Mesenchymal stem cell (in vitro differentiated cells and primary cell): ENCODE results near the gene BTBD3.

Experiments used
- DNase-seq: peaks from one replicate; pipeline ENCODE4 v3.0.0-alpha.2; 2013
- H2AFZ ChIP-seq: one replicate; pipeline ENCODE4 v1.6.1; 2013; ENCODE audit warnings: low read depth, mild to moderate bottlenecking, control low read depth, inconsistent platforms, low read length, moderate library complexity
- H2AK5ac ChIP-seq: 2 replicates; pipeline ENCODE4 v1.6.1; 2013; ENCODE audit warnings: low read length, moderate library complexity, mild to moderate bottlenecking, inconsistent platforms; ENCODE audit not compliant: severe bottlenecking
- H2BK120ac ChIP-seq: one replicate; pipeline ENCODE4 v1.6.1; 2013; ENCODE audit warnings: low read depth, mild to moderate bottlenecking, inconsistent platforms, low read length, moderate library complexity
- H2BK12ac ChIP-seq, 2 experiments: one replicate each; pipeline ENCODE4 v1.6.1; 2013; ENCODE audit warnings: inconsistent platforms in 2 of 2, low read length in 2 of 2, mild to moderate bottlenecking in 2 of 2, moderate library complexity in 2 of 2, control low read depth in 1 of 2
- H2BK15ac ChIP-seq: one replicate; pipeline ENCODE4 v1.6.1; 2013; ENCODE audit warnings: mild to moderate bottlenecking, low read depth, inconsistent platforms; ENCODE audit not compliant: poor library complexity, severe bottlenecking
- H2BK5ac ChIP-seq: 2 replicates; pipeline ENCODE4 v1.6.1; 2013; ENCODE audit warnings: low read depth, mild to moderate bottlenecking, low read length, control low read depth, inconsistent platforms; ENCODE audit not compliant: poor library complexity, severe bottlenecking
- H3K14ac ChIP-seq, 2 experiments: one replicate each; pipeline ENCODE4 v1.6.1; 2013; ENCODE audit warnings: inconsistent platforms in 2 of 2, low read length in 2 of 2, control low read depth in 1 of 2, mild to moderate bottlenecking in 1 of 2, moderate library complexity in 1 of 2
- H3K18ac ChIP-seq, 2 experiments: one replicate each; pipeline ENCODE4 v1.6.1; 2013; ENCODE audit warnings: inconsistent platforms in 2 of 2, low read length in 2 of 2, control low read depth in 1 of 2, low read depth in 1 of 2, mild to moderate bottlenecking in 1 of 2
- H3K23ac ChIP-seq, 2 experiments: one replicate each; pipeline ENCODE4 v1.6.1; 2013; ENCODE audit warnings: inconsistent platforms in 2 of 2, low read length in 2 of 2, mild to moderate bottlenecking in 2 of 2, moderate library complexity in 2 of 2, control low read depth in 1 of 2
- H3K27ac ChIP-seq: 2 replicates; pipeline ENCODE4 v1.5.1; 2013; ENCODE audit warnings: mild to moderate bottlenecking, moderate library complexity, low read length, control low read depth, inconsistent platforms; ENCODE audit not compliant: poor library complexity, severe bottlenecking
- H3K27me3 ChIP-seq, 2 experiments: 2 replicates each; pipeline versions ENCODE4 v1.6.1 to v1.7.0; 2013; ENCODE audit warnings: low read length in 2 of 2, mild to moderate bottlenecking in 2 of 2, moderate library complexity in 2 of 2, control low read depth in 1 of 2, inconsistent platforms in 1 of 2; ENCODE audit not compliant: control insufficient read depth in 1 of 2, insufficient read depth in 1 of 2
- H3K36me3 ChIP-seq, 2 experiments: 2 replicates each; pipeline versions ENCODE4 v1.6.1 to v1.7.0; 2013; ENCODE audit warnings: low read length in 2 of 2, control low read depth in 1 of 2, inconsistent platforms in 1 of 2, low read depth in 1 of 2, mild to moderate bottlenecking in 1 of 2; ENCODE audit not compliant: insufficient read depth in 2 of 2, control insufficient read depth in 1 of 2
- H3K4ac ChIP-seq, 2 experiments: one replicate each; pipeline ENCODE4 v1.6.1; 2013; ENCODE audit warnings: inconsistent platforms in 2 of 2, low read length in 2 of 2, mild to moderate bottlenecking in 2 of 2, moderate library complexity in 2 of 2, control low read depth in 1 of 2, low read depth in 1 of 2
- H3K4me1 ChIP-seq: 2 replicates; pipeline ENCODE4 v1.6.1; 2013; ENCODE audit warnings: low read depth, low read length, control low read depth; ENCODE audit not compliant: control insufficient read depth, insufficient read depth
- H3K4me2 ChIP-seq: 2 replicates; pipeline ENCODE4 v1.6.1; 2013; ENCODE audit warnings: low read length, mild to moderate bottlenecking, inconsistent platforms; ENCODE audit not compliant: poor library complexity, severe bottlenecking
- H3K4me3 ChIP-seq, 2 experiments: 2 replicates each; pipeline versions ENCODE4 v1.5.1 to v1.7.0; 2013; ENCODE audit warnings: low read length in 2 of 2, mild to moderate bottlenecking in 2 of 2, control low read depth in 1 of 2, low read depth in 1 of 2; ENCODE audit not compliant: insufficient read depth in 1 of 2
- H3K79me1 ChIP-seq: replicated peaks from 2 replicates; pipeline ENCODE4 v1.6.1; 2013; ENCODE audit warnings: mild to moderate bottlenecking, control low read depth, low read length, inconsistent platforms; ENCODE audit not compliant: poor library complexity, severe bottlenecking
- H3K9ac ChIP-seq: 2 replicates; pipeline ENCODE4 v1.7.0; 2013; ENCODE audit warnings: mild to moderate bottlenecking, low read length, moderate library complexity
- H3K9me3 ChIP-seq: 2 replicates; pipeline ENCODE4 v1.7.0; 2013; ENCODE audit warnings: mild to moderate bottlenecking, low read length; ENCODE audit not compliant: control insufficient read depth
- H4K8ac ChIP-seq: one replicate; pipeline ENCODE4 v1.6.1; 2013; ENCODE audit warnings: inconsistent platforms, mild to moderate bottlenecking, low read length, moderate library complexity
- H4K91ac ChIP-seq: one replicate; pipeline ENCODE4 v1.6.1; 2013; ENCODE audit warnings: mild to moderate bottlenecking, low read length, inconsistent platforms
- WGBS: methylation state at CpG from one replicate; pipeline ENCODE4 v1.1.7; 2013; ENCODE audit warnings: mixed read lengths; 5-methylcytosine and 5-hydroxymethylcytosine counted together

BTBD3 gene

GRCh38 chr20:11912659-11913415, 4.9 kb upstream of the BTBD3 start:
- no peak overlapping the region for H3K27ac ChIP-seq
- no peak overlapping the region for H2BK15ac ChIP-seq
- whole genome bisulfite sequencing: 100% methylated on average over 4 of the region's 4 CpGs
- no peak overlapping the region for H4K8ac ChIP-seq
- no peak overlapping the region for H3K23ac ChIP-seq
- no peak overlapping the region for H3K4ac ChIP-seq
- no peak for DNase-seq
- H3K4me3 ChIP-seq: no peak overlapping the region
- H3K27me3 ChIP-seq: no peaks in the 10 kb centered on the region
- no peak overlapping the region for H4K91ac ChIP-seq
- peaks cover 9% of the 10 kb centered on the region for H3K79me1 ChIP-seq
- no peak overlapping the region for H2BK12ac ChIP-seq
- no peak overlapping the region for H2BK5ac ChIP-seq
- no peak overlapping the region for H2AFZ ChIP-seq
- H3K9me3 ChIP-seq: no peaks in the 10 kb centered on the region
- no peak overlapping the region for H3K4me2 ChIP-seq
- H3K14ac ChIP-seq: no peak overlapping the region
- H3K9ac ChIP-seq: no peak overlapping the region
- H3K18ac ChIP-seq: no peak overlapping the region
- no peak overlapping the region for H2AK5ac ChIP-seq
- no peak overlapping the region for H2BK120ac ChIP-seq
- no peaks in the 10 kb centered on the region for H3K36me3 ChIP-seq
- H3K4me1 ChIP-seq: no peaks in the 10 kb centered on the region

- no peak overlapping the region for H4K8ac ChIP-seq
- no peak overlapping the region for H3K4ac ChIP-seq
- no peak overlapping the region for H3K23ac ChIP-seq
- H3K4me2 ChIP-seq: no peak overlapping the region
- H2BK5ac ChIP-seq: no peak overlapping the region
- H3K4me1 ChIP-seq: no peaks in the 10 kb centered on the region
- no peak overlapping the region for H2AFZ ChIP-seq
- H3K36me3 ChIP-seq: peaks cover 12 to 14% of the 10 kb centered on the region in 2 experiments
- H3K27me3 ChIP-seq: no peaks in the 10 kb centered on the region
- H4K91ac ChIP-seq: no peak overlapping the region
- DNase-seq: no peak
- H3K9me3 ChIP-seq: no peaks in the 10 kb centered on the region
- H3K4me3 ChIP-seq: peak overlapping the region in 1 of 2 experiments; percentile 80
- no peak overlapping the region for H2AK5ac ChIP-seq
- H2BK120ac ChIP-seq: no peak overlapping the region
- no peak overlapping the region for H3K18ac ChIP-seq
- no peak overlapping the region for H3K27ac ChIP-seq
- no peak overlapping the region for H3K14ac ChIP-seq
- no peak overlapping the region for H2BK15ac ChIP-seq
- H3K9ac ChIP-seq: peak overlapping the region; percentile 79
- no peak overlapping the region for H2BK12ac ChIP-seq
- 87% methylated on average over 2 of the region's 5 CpGs for WGBS
- peaks cover 17% of the 10 kb centered on the region for H3K79me1 ChIP-seq
These were observed 725 bp downstream of the BTBD3 start for GRCh38 chr20:11918391-11918845.

GRCh38 chr20:11918981-11919380, 1.3 kb downstream of the BTBD3 start:
- H3K4me2 ChIP-seq: no peak overlapping the region
- H2AK5ac ChIP-seq: no peak overlapping the region
- H3K18ac ChIP-seq: no peak overlapping the region
- no peak overlapping the region for H2BK12ac ChIP-seq
- H2BK15ac ChIP-seq: no peak overlapping the region
- no peak for DNase-seq
- no peak overlapping the region for H3K27ac ChIP-seq
- H3K36me3 ChIP-seq: peaks cover 13 to 20% of the 10 kb centered on the region in 2 experiments
- no peak overlapping the region for H3K14ac ChIP-seq
- no peak overlapping the region for H3K23ac ChIP-seq
- H2AFZ ChIP-seq: no peak overlapping the region
- no peaks in the 10 kb centered on the region for H3K27me3 ChIP-seq
- no peaks in the 10 kb centered on the region for H3K9me3 ChIP-seq
- H2BK5ac ChIP-seq: no peak overlapping the region
- WGBS: 80% methylated on average over 6 of the region's 8 CpGs
- peak overlapping the region; percentile 79 for H3K9ac ChIP-seq
- no peak overlapping the region for H2BK120ac ChIP-seq
- peaks cover 17% of the 10 kb centered on the region for H3K79me1 ChIP-seq
- no peak overlapping the region for H4K8ac ChIP-seq
- H3K4me3 ChIP-seq: peak overlapping the region in 1 of 2 experiments; percentile 80
- no peak overlapping the region for H3K4ac ChIP-seq
- no peak overlapping the region for H4K91ac ChIP-seq
- no peaks in the 10 kb centered on the region for H3K4me1 ChIP-seq

- Histone ChIP-seq H2BK15ac (no peak overlapping the region), H3K4ac (no peak overlapping the region), H3K9ac (peak overlapping the region; percentile 79), H3K27ac (no peak overlapping the region), H3K14ac (no peak overlapping the region), H3K9me3 (no peaks in the 10 kb centered on the region), H3K4me1 (no peaks in the 10 kb centered on the region), H3K18ac (no peak overlapping the region), H2BK5ac (no peak overlapping the region), H2BK120ac (no peak overlapping the region), H3K27me3 (no peaks in the 10 kb centered on the region), H3K36me3 (peaks cover 13 to 25% of the 10 kb centered on the region in 2 experiments), H2AK5ac (no peak overlapping the region), H4K8ac (no peak overlapping the region), H3K4me3 (peak overlapping the region in 1 of 2 experiments; percentile 80), H3K23ac (no peak overlapping the region), H3K79me1 (peaks cover 17% of the 10 kb centered on the region), H3K4me2 (no peak overlapping the region), H4K91ac (no peak overlapping the region), H2BK12ac (no peak overlapping the region), H2AFZ (no peak overlapping the region)
- 94% methylated on average over 8 of the region's 8 CpGs for WGBS
- no peak for DNase-seq
These were observed 1.9 kb downstream of the BTBD3 start for GRCh38 chr20:11919581-11919980.
